ENCODE measurements around the gene ST3GAL4. TPM values are rescaled to one million over a fixed set of nuclear protein-coding genes. Genes with fewer than 3 reads are reported as not detected.

Gene ST3GAL4
- total RNA-seq, 1 experiment from 2014 or later: 54.0 TPM

DNA sequence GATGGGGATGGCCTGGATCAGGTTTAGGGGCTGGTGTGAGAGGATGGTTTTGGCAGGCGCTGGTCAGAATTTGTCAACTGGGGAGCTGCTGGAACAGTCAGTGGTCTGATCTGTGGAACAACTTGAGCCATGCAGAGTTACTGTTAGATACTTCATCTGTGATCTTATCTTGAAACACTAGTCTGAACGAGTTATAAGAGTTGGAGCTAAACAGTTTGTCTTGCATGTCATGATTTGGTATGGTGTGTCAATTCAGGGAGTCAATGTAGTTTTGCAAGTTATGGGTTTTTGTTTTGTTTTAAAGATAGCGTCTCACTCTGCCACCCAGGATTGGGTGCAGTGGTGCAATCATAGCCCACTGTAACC, 54.1 kb downstream of the ST3GAL4 start:
- in situ Hi-C loops (cut with HindIII; ENCODE audit: low pct_unique_long_range_greater_than_20kb, low sequenced_read_pairs): no loop called here
- DNase-seq (ENCODE audit: low read depth): no peak

DNA sequence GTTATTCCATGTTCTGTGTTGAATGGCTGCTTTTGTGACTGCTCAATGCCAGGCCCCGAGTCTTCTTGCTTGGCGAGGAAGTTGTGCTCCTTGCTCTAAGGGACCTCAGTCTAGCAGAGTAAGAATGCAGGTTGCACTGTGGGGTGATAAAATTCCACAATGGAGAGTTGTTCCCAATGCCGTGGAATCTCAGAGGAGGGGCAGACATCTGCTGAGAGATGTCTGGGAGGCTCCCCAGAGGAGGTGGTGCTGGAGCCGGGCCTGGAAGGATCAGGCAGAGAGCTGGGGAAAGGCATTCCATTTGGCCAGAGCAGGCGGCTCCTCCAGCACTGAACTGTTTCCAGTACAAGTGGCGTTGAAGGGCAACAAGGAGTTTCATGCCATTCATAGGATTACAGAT, 55.2 kb downstream of the ST3GAL4 start:
- DNase-seq (ENCODE audit: low read depth): no peak
- in situ Hi-C loops (cut with HindIII; ENCODE audit: low pct_unique_long_range_greater_than_20kb, low sequenced_read_pairs): no loop called here

DNA sequence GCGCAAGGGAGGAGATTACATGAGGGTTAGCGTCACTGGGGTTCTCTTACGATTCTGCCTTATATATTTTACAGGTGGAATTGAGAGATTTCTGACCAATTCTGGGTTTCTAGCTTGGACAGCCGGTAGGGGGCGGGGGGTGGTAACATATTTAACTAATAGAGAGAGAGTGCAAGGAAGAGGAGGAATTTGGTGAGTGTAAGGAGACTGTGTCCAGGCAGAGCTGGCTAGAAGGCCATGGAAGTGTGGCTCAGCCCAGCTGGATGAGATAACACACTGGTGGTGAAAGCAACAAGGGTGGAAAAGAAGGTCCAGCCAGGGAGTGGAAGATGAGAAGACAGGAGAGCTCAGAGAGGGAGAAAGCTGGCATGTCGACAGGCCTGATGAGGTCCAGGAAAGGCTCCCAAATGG, 56.5 kb downstream of the ST3GAL4 start:
- no peak for DNase-seq (ENCODE audit: low read depth)
- in situ Hi-C loops (cut with HindIII; ENCODE audit: low pct_unique_long_range_greater_than_20kb, low sequenced_read_pairs): no loop called here

DNA sequence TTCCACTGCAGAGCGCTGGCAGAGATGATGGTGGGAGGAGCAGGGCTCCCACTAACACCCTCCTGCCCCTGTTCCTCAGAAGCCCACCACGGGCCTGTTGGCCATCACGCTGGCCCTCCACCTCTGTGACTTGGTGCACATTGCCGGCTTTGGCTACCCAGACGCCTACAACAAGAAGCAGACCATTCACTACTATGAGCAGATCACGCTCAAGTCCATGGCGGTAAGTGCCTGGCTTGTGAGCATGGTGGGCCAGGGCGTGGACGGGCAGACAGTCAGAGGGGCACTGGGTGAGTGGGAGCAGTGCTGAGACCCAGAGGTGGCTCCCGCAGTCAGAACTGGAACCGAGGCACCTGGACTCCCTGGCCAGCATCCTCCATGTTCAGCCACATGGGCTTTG, 57.9 kb downstream of the ST3GAL4 start:
- in situ Hi-C loops (cut with HindIII; ENCODE audit: low pct_unique_long_range_greater_than_20kb, low sequenced_read_pairs): no loop called here
- DNase-seq (ENCODE audit: low read depth): no peak

DNA sequence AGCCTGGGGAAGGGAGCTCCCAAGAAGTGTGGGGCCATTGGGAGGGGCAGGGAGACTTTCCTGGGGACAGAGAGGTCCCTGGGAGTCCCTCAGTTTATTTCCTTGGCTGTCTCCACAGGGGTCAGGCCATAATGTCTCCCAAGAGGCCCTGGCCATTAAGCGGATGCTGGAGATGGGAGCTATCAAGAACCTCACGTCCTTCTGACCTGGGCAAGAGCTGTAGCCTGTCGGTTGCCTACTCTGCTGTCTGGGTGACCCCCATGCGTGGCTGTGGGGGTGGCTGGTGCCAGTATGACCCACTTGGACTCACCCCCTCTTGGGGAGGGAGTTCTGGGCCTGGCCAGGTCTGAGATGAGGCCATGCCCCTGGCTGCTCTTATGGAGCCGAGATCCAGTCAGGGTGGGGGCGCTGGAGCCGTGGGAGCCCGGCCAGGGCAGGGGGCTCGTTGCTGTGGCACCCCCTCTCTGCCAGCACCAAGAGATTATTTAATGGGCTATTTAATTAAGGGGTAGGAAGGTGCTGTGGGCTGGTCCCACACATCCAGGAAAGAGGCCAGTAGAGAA, 58.4 kb downstream of the ST3GAL4 start:
- no peak for DNase-seq (ENCODE audit: low read depth)
- in situ Hi-C loops (cut with HindIII; ENCODE audit: low pct_unique_long_range_greater_than_20kb, low sequenced_read_pairs): no loop called here

DNA sequence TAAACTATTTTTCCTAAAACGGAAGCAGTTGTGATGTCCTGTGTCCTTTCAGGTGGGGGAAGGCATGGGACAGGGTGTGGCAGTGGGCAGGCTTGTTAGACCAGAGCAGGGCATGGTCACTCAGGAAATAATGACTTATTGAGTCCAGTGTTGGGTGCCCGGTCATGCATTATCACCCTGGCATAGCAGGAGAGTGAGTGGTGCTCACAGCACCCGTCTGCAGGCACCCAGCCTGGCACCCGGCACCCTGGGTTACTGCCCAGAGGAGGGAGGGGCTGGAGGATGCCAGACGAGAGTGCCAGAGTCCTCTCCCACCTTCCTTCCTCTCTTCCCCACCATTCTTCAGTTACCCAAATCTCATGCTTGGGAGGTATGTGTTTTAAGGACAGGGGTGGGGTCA, 59.1 kb downstream of the ST3GAL4 start:
- in situ Hi-C loops (cut with HindIII; ENCODE audit: low pct_unique_long_range_greater_than_20kb, low sequenced_read_pairs): no loop called here
- DNase-seq (ENCODE audit: low read depth): no peak

DNA sequence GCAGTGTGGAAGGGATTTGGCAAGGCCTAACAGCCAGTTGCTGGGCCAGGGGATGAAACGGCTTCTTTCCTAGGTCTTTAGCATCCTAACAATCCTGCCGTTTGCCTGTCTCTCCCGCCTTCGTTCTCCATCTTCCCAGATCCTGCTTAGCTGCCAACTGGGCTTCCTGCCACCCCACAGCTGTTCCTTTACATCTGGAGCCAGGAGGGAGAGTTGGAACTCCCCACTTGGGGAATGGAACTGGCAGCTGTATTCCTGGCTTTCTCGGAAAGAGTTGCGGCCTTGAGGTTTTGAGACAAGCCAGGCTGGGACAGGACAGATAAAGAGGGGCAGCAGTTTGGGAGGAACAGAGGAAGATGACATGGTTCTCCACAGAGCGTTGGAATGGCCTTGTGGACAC, 59.6 kb downstream of the ST3GAL4 start:
- in situ Hi-C loops (cut with HindIII; ENCODE audit: low pct_unique_long_range_greater_than_20kb, low sequenced_read_pairs): no loop called here
- no peak for DNase-seq (ENCODE audit: low read depth)

DNA sequence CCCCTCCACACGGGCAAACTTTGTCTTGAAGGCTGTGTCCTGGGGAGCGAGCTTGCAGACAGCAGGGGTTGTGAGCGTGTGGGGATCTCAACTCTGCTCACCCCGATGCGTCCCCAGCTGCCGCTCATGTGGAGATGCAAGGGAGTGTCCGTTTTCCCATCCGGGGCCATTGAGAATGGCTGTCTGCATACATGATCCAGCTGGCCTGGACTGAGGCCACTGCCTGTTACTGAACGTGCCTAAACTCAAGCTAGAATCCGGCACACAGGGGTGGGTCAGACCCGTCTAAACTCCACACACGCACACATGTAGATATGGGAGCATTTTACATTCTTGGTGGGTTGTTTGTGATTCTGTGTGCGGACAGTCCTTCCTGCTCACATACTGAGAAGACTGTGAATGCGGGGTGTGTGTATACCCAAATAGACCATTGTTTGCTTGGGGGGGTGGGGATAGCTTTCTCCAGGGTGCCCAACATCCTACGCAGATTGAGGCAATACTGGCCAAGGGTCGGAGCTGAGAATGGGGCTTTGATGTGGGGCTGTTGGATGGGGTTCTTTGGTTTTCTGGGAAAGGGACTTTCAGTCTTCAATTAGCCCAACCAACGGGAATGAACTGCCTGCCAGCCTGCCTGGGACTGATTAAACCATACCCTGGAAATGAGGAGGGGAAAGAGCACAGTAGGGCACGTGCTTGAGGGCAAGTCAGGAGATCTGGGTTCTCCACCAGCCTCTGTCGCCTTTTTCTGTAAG, 60.4 kb downstream of the ST3GAL4 start:
- no peak for DNase-seq (ENCODE audit: low read depth)
- in situ Hi-C loops (cut with HindIII; ENCODE audit: low pct_unique_long_range_greater_than_20kb, low sequenced_read_pairs): no loop called here

DNA sequence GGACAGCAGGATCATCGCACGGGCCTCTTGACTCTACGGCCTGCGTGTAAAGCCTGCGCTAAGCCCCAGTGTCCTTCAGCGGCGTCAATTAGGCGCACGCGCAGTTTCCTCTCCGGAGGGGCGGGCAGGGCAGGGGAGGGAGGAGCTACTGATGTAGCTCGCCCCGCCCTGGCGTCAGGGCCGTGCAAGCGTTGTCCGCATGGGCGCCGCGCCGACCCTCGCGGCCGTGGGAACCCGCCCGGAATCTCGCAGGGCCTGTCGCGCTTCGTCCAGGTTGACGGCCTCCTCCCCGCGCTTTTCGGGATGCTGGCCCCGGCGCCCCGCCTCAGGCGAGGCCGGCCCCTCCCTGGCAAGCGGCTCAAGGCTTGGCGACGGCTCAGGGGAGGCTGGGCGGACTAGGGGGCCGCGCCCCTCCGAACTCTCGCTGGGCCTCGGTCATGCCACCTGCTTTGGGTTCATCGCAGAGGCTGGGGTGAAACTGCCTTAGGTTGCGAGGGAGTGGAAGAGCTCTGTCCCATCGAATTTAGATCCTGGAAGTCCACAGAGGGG, 61.1 kb downstream of the ST3GAL4 start:
- no peak for DNase-seq (ENCODE audit: low read depth)
- in situ Hi-C loops (cut with HindIII; ENCODE audit: low pct_unique_long_range_greater_than_20kb, low sequenced_read_pairs): no loop called here

DNA sequence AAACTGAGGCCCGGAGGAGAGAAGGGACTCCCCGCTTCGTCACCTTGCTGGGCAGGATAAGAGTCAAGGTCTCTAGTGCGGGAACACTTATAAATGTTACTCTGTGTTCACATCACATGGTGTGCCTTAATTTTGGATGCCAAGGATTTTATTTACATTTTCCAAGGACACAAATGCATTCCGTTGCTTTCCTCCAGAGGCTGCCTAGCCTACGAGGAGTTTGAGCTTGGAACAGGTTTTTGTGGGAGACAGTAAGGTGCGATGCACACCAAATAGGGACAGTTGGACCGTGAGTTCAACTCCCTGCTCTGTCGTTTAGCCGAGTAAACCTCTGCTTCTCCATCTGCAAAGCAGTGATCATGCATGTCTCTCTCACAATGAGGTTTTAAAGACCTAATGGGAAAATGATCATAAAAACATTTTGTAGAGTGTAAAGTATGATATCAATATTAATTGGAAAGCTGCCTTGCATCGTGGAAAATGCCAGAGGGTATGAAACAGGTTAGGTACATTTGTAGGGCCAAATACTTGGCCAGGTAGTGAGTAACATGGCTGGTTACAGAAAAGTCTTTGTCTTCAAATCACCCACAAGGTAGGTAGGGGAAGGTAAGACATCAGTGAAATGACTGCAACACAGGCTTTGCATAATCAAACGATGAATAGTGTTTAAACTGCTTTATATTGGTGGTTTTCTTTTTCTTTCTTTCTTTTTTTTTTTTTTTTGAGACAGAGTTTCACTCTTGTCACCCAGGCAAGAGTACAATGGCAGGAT, 61.8 kb downstream of the ST3GAL4 start:
- no peak for DNase-seq (ENCODE audit: low read depth)
- in situ Hi-C loops (cut with HindIII; ENCODE audit: low pct_unique_long_range_greater_than_20kb, low sequenced_read_pairs): no loop called here

DNA sequence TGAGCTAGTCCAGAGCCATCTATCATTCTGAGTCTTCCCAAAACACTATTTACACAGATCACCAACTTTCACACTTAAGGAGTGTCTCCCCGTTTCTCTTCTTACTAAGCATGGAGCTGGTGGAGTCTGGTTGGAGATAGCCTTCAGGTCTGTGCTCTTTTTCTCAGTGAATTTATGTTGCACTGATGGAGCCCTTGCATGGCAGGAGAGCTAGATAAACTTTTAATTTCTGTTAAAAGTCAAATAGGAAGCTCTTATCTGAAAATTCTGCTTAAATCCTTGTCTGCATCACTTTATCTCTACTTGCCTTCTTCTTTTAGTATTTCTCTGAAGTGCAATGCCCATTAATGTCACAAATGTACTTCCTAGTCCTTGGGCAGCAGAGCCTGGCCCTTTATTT, 63.4 kb downstream of the ST3GAL4 start:
- in situ Hi-C loops (cut with HindIII; ENCODE audit: low pct_unique_long_range_greater_than_20kb, low sequenced_read_pairs): no loop called here
- no peak for DNase-seq (ENCODE audit: low read depth)

DNA sequence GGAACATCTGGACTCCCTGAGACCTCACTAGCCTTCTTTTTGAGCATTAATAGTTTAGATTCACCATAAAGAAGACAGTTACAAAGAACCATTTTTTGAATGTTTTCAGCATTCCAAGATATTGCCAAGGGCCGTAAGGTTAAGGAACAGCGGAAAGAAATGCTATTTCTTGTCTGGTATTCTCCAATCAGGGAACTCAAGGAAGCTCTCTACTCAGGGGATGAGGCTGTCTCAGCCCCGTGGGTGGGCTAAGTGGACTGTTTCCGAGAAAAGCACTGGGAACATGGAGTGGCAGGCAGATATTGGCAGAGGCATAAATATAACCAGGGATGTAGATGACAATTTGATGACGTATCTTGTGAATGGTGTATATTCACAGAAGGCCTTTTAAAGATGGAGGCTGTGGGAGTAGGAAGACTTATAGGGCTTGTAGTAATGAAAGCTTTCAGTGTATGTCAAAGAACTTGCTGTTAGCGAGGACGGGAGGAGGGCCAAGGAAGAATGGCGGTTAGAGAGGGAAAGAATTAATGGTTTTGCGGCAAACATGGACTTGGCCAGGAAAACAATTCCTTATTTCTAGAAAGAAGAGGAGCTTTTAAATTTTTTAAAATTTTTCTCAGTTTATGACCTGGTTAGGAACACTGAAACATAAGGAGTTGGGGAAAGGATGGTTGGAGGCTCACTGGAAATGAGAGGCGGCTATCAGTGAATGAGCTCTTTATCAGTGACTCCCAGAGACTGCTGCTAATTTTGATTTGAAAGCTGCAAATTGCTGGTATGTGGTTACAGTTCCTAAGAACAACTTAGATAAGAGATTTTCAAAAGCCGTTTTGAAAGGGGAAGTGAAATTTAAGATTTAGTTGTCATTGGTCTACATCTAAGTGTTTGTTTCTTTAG, 64.6 kb downstream of the ST3GAL4 start:
- in situ Hi-C loops (cut with HindIII; ENCODE audit: low pct_unique_long_range_greater_than_20kb, low sequenced_read_pairs): no loop called here
- no peak for DNase-seq (ENCODE audit: low read depth)

DNA sequence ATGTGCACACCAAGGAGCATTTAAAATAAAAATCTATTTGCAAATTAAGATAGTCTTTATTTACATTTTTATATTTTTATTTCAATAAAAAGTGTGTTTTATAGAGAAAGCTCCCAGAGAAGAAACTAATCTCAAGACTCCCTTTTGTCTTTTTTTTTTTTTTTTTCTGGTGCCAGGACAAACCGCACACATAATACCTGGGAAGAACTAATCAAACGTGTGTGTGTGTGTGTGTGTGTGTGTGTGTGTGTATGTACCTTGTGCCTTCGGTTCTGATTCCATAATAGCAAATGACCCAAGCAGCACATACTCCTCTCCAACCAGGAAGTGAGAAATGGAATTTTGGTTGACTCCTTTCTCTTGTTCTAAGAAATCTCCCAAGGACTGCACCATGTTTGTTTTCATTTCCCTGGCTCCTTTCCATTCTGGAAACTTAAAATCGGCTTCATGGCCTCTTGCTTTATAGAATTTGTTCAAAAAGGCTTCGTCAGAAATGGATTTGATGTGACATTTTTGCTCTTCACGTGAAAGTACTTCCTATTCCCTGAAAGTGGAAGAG, 65.3 kb downstream of the ST3GAL4 start:
- DNase-seq (ENCODE audit: low read depth): no peak
- in situ Hi-C loops (cut with HindIII; ENCODE audit: low pct_unique_long_range_greater_than_20kb, low sequenced_read_pairs): no loop called here

DNA sequence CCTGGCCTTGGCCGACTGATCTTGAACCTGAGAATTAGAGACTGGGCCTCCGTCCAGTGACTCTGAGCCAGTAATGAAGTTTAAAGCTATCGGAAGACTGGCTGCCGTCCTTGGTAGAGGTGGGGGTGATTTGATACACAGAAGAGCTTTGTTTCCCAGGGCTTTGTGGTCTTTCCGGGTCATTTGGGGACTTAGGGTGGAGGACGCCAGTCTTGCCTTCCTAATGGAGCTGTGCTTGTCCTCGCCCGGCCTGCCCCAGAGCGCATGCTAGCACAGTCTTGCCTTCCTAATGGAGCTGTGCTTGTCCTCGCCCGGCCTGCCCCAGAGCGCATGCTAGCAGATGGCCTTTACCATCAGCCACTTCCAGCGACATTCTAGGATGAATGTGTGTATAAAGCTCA, 65.8 kb downstream of the ST3GAL4 start:
- in situ Hi-C loops (cut with HindIII; ENCODE audit: low pct_unique_long_range_greater_than_20kb, low sequenced_read_pairs): no loop called here

DNA sequence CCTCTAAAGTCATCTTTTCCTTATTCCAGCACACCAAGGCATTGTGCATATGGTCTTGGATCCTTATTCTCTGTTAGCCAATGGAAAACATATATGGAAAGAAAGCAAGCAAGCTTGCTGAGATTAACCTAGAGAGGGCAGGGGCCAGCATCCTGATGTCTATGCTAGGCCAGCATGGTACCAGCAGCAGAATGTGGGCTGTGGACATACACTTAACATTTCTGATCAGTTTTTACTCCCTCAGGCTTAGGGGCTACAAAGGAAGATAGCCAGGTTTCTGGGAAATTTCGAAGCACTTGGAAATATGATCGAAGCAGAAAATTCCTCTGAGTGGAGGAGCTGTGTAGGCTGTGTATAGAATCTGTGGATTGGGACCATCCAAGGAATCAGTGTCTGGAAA, 67.0 kb downstream of the ST3GAL4 start:
- in situ Hi-C loops (cut with HindIII; ENCODE audit: low pct_unique_long_range_greater_than_20kb, low sequenced_read_pairs): no loop called here

More for the DNA sequence above, 65.8 kb downstream of the ST3GAL4 start:
- DNase-seq (ENCODE audit: low read depth): no peak

DNA sequence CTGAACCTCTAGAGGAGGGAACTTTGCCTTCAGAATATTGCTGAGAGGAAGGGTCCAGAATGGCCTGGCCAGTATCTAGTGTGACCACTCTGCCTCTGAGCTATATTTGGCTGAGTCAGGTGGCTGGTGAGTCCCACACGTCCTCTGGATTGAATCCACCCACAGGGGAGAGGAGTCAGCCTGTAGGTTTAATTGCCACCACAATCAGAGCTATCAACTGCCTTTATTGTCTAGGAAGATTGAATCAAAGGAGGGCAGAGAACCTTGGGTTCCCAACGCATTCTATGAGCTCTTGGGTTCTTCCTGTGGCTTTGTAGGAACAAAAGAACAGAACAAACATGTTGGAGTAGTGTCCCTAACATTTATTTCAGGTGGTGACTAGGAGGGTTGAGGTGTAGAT, 67.7 kb downstream of the ST3GAL4 start:
- in situ Hi-C loops (cut with HindIII; ENCODE audit: low pct_unique_long_range_greater_than_20kb, low sequenced_read_pairs): no loop called here
- no peak for DNase-seq (ENCODE audit: low read depth)

More for the DNA sequence above, 67.0 kb downstream of the ST3GAL4 start:
- no peak for DNase-seq (ENCODE audit: low read depth)

DNA sequence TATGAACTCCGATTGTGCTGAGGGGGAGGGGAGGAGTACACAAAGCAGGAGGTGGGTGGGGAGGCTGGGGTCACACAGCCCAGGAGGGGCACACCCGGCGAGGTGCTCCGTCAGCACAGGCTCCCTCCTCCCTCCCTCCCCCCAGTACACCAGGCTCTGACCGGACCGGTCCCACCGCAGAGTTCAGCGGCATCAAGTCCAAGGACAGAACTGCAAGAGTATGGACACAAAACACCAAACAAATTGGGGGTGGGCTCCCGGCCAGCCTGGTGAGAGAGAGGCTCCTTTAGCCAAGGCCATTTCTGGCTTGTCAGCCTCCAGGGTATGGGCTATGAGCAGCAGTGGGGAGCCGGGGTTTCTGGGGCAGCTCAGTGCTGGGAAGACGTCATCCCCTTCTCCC, 68.3 kb downstream of the ST3GAL4 start:
- no peak for DNase-seq (ENCODE audit: low read depth)
- in situ Hi-C loops (cut with HindIII; ENCODE audit: low pct_unique_long_range_greater_than_20kb, low sequenced_read_pairs): no loop called here

DNA sequence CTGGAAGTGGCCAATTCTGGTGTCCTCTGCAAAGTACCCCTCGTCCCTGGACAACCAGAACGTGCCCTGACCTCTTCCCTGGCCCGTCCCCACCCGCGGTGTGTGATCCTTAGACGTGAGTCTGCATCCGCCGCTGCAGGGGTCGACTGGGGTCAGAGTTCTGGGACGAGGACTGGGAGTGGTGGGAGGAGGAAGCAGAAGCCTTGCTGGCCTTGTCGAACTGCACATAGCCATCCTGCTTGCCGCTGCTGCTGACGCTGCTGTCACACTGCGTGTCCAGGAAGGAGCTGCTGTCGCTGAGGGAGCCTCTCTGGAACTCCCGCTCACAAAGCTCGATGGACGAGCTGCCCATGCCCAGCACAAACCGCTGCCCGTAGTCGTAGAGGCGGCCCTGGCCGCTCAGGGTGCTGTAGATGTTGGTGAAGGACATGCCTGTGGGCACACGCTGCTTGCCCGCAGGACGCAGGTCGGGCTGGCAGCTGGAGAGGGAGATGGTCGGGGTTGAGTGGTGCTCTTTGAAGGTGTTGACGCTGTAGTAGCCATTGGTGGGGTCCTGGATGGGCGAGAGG, 69.1 kb downstream of the ST3GAL4 start:
- DNase-seq (ENCODE audit: low read depth): no peak
- in situ Hi-C loops (cut with HindIII; ENCODE audit: low pct_unique_long_range_greater_than_20kb, low sequenced_read_pairs): no loop called here

All from Caki2 (cell line).